Retinal pigment epithelial cell (primary cell): ENCODE results near the gene COL9A2.

ENCODE experiments used
- DNase-seq: peaks from one replicate; pipeline ENCODE4 v3.0.0-alpha.2; 2010; ENCODE audit warnings: low read depth
- H3K4me3 ChIP-seq: 2 replicates; pipeline ENCODE4 v1.5.1; 2011; ENCODE audit warnings: mild to moderate bottlenecking, low read length, control low read depth, moderate library complexity
- CTCF ChIP-seq: conservative IDR thresholded peaks from 2 replicates; pipeline ENCODE4 v1.5.1; 2011; ENCODE audit warnings: low read depth, low read length, control low read depth, inconsistent platforms

COL9A2 gene

DNA sequence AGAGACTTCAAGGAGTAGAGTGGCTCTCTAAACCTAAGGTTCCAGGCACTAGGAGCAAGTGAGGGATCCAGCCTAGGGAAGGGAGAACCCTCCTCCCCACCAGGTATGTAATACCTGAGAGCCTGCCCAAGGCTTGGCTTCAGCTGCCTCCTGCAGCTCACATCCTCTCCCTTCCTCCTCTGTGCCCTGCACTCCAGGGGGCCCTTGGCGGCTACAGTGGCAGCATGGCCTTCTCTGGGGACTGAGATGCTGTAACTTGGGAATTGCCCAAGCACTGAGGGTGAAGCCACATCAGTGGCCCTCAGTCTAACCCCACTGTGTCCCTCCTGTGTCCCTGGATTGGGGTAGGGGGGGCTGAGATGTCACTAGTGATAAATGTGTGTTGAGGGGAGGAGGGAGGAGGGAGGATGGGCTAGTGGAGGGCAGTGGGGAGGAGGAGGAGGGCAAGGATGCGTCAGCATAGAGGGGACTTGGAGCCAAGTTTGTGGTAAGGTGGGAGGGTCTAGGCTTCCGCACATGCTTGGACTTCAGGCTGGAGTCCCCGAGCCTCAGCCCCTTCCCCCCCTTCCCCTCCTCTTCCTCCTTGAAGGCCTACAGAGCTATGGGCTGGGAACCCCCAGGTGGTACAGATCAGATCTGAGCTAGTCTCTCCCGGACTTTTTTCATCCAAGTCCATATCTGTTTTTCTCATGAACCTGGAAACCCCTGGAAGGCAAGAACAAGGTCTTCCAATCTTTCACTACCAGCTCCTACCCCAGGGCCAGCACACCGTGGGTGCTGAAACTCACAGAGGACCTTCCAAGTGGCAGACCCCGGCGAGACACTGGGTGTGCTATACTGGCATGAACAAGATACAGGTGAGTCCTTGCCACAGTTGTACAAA lies 17.5 kb downstream of the COL9A2 start:
- DNase-seq: no peak
- no peak for TF ChIP-seq CTCF

DNA sequence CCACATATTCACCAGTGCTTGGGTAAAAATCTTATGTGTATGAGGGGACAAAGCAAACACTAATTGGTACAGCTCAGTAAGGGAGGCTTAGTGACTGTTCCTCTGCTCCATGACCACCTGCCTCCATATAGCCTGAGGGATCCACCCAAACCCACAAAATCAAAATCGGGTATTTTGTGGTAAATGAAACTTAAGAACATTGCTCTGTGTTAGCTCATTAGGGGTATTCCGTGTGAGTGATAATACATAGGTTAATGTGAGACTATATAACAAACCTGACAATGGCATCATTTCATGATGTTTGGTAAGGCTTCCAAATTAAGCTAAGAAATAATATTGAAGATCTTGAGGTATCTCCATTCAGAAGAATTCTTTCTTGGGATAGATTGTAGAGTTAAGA lies 25.8 kb downstream of the COL9A2 start:
- TF ChIP-seq CTCF: no peak
- H3K4me3 ChIP-seq: no peak overlapping the region
- DNase-seq: no peak

More for the DNA sequence above, 17.5 kb downstream of the COL9A2 start:
- no peak overlapping the region for H3K4me3 ChIP-seq

DNA sequence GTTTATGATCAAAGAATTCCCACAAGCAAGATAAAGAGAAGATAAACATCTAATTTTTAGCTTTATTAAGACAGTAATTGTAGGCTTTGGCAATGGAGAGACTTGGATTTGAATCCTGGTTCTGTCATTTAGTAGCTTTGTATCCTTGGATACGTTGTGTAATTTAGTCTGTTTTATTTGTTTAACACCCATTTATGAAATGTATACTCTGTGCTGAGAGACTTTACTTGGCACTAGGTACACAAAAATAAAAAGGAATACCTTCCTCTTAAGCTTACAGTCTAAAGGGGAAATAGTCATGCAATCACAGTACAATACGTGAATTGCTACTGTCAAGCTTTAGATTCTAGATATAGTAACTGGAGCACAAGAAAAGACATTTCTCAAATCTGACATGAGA lies 35.2 kb downstream of the COL9A2 start:
- DNase-seq: no peak
- no peak overlapping the region for H3K4me3 ChIP-seq
- no peak for TF ChIP-seq CTCF

DNA sequence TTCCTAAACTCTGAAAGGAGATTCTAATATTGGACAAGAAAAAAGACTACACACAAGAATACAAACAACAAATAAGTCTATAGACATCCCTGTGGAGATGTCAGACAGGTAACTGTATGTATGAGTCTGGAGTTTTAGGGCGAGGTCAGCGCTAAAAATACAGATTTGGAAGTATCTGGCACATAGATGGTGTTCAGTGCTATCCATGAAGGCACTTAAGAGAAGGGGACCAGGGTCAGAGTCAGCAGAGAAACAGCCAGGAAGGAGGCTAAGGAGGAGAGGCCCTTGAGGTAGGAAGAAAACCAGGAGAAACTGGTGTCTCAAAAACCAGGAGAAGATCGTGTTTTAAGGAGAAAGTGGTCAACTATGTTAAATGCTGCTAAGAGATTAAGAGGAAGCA lies 41.0 kb downstream of the COL9A2 start:
- TF ChIP-seq CTCF: no peak
- DNase-seq: no peak
- H3K4me3 ChIP-seq: no peak overlapping the region

DNA sequence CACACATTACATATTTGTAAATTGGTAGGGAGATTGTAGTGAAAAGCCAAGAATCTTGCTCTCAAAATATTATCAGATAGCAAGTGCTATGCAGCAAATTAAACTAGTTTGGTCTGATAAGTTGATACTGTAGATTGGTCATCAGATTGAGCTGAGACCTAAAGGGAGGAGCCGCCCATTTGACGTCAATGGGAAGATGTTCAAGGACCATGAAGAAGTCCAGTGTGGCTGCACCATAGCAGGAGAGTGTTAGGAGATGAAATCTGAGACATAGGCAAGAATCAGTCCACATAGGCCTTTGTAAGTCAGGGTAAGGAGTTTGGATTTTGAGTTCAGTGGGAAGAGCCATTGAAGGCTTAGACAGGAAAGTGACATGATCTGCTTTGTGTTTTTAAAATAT lies 42.8 kb downstream of the COL9A2 start:
- no peak for DNase-seq
- no peak for TF ChIP-seq CTCF
- no peak overlapping the region for H3K4me3 ChIP-seq

DNA sequence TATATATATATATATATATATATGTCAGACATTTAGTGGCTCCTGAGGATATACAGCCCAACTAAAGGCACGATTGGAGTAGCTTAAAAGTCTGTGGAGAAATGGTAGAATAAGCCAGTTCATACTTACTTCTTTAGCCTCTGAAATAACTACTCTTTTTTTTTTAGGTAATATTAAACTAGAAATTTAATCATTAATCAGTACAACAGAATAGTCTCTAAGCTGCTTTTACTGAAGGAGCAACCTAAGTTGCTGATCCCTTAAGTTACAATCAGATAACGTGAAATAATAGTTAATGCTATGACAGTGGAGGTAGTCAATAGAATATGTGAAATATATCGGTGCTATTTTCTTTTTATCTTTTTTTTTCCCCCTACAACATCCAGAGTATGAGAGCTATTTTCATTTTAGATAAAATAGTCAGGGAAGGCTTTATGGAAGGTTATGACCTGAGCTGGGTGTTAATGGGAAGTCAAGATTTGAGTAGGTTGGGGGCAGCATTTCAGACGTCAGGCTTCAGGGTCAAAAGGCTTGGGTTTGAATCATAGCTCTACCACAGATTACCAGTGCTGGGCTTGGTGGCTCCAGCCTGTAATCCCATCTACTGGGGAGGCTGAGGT lies 43.4 kb downstream of the COL9A2 start:
- no peak overlapping the region for H3K4me3 ChIP-seq
- no peak for DNase-seq
- no peak for TF ChIP-seq CTCF

GRCh38 chr1:40272653-40273213 lies 44.4 kb downstream of the COL9A2 start:
- no peak for TF ChIP-seq CTCF
- no peak overlapping the region for H3K4me3 ChIP-seq
- no peak for DNase-seq
